Testis (tissue), 2 donors: ENCODE measurements around the gene VSTM1.
"Not testable (repeated sequence)": the region's sequence is repeated elsewhere in the genome, so short reads cannot be mapped to it uniquely, and the experiment has no call there.

Source experiments
- POLR2A ChIP-seq: fragments of 450-650 bp; IDR thresholded peaks from one replicate; pipeline ENCODE4 v1.6.1; 2017; ENCODE audit warnings: antibody characterized with exemption, mild to moderate bottlenecking, moderate library complexity
- TF ChIP-seq, protein P1 (sequence below), 3 experiments: fragments of 450-650 bp in 2 of 3; fragments of 200-600 bp in 1 of 3; sonication (generic) in 1 of 3; IDR thresholded peaks; one replicate each; pipeline ENCODE4 v1.5.1; 2016 to 2019; ENCODE audit warnings: antibody characterized with exemption in 3 of 3, mild to moderate bottlenecking in 2 of 3, moderate library complexity in 1 of 3

DNA sequence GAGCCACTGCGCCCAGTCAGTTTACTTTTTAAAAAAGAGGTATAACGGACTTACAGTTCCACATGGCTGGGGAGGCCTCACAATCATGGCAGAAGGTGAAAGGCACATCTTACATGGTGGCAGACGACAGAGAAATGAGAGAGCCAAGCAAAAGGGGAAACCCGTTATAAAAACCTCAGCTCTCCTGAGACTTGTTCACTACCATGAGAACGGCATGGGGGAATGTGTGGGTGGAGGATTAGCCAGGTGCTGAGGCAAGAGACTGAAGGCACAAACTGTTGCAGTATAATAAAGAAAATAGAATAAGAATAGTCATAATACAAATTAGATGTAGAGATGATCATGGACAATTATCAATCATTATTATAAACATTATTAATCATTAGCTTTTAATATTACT is 27.2 kb downstream of the VSTM1 start:
- not testable (repeated sequence) for TF ChIP-seq POLR2A
- TF ChIP-seq, protein P1, sequence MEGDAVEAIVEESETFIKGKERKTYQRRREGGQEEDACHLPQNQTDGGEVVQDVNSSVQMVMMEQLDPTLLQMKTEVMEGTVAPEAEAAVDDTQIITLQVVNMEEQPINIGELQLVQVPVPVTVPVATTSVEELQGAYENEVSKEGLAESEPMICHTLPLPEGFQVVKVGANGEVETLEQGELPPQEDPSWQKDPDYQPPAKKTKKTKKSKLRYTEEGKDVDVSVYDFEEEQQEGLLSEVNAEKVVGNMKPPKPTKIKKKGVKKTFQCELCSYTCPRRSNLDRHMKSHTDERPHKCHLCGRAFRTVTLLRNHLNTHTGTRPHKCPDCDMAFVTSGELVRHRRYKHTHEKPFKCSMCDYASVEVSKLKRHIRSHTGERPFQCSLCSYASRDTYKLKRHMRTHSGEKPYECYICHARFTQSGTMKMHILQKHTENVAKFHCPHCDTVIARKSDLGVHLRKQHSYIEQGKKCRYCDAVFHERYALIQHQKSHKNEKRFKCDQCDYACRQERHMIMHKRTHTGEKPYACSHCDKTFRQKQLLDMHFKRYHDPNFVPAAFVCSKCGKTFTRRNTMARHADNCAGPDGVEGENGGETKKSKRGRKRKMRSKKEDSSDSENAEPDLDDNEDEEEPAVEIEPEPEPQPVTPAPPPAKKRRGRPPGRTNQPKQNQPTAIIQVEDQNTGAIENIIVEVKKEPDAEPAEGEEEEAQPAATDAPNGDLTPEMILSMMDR (IDR thresholded peaks at IDR 0.05), result not testable (repeated sequence)
